HG03139 (cell line): ENCODE measurements around the gene KRTAP27-1.

Experiments
- ATAC-seq: cut with Tn5 transposase; IDR thresholded peaks from one replicate; pipeline ENCODE4 v1.9.1; 2021; ENCODE audit not compliant: unreplicated experiment

Gene KRTAP27-1

GRCh38 chr21:30337276-30337744 is at the start of gene KRTAP27-1:
Gene KRTAP27-1, minus strand, starts transcription at chr21:30337694. Its CDS starts 26 bp downstream, at chr21:30337668.
- no peak for ATAC-seq

GRCh38 chr21:30382201-30382600 is 44.7 kb upstream of the KRTAP27-1 start:
- ATAC-seq: no peak

- no peak for ATAC-seq
Observed at GRCh38 chr21:30372139-30372770, 34.8 kb upstream of the KRTAP27-1 start, which contains the start of gene KRTAP13-2. Gene KRTAP13-2, minus strand, starts transcription at chr21:30372271. Its CDS starts 58 bp downstream, at chr21:30372213.

GRCh38 chr21:30355906-30356305 is 18.4 kb upstream of the KRTAP27-1 start:
- no peak for ATAC-seq

GRCh38 chr21:30354308-30355005 is 17.0 kb upstream of the KRTAP27-1 start:
- ATAC-seq: no peak

- ATAC-seq: no peak
Observed at GRCh38 chr21:30351534-30351933, 14.0 kb upstream of the KRTAP27-1 start.

- ATAC-seq: no peak
Observed at GRCh38 chr21:30349572-30349971, 12.1 kb upstream of the KRTAP27-1 start.

- ATAC-seq: no peak
Observed at GRCh38 chr21:30348506-30348905, 11.0 kb upstream of the KRTAP27-1 start, which contains the start of gene KRTAP23-1. Gene KRTAP23-1, minus strand, starts transcription at chr21:30348606. Its CDS starts 0 bp downstream, at chr21:30348606.

GRCh38 chr21:30345014-30345413 is 7.5 kb upstream of the KRTAP27-1 start:
- ATAC-seq: no peak

- no peak for ATAC-seq
Observed at GRCh38 chr21:30340714-30341573, 3.5 kb upstream of the KRTAP27-1 start.

- no peak for ATAC-seq
Observed at GRCh38 chr21:30338717-30339116, 1.2 kb upstream of the KRTAP27-1 start.

- ATAC-seq: no peak
Observed at GRCh38 chr21:30337772-30338171, 278 bp upstream of the KRTAP27-1 start.

GRCh38 chr21:30336596-30336995 is 898 bp downstream of the KRTAP27-1 start:
- no peak for ATAC-seq

- no peak for ATAC-seq
Observed at GRCh38 chr21:30333736-30334135, 3.8 kb downstream of the KRTAP27-1 start.

- no peak for ATAC-seq
Observed at GRCh38 chr21:30332681-30333080, 4.8 kb downstream of the KRTAP27-1 start.

- ATAC-seq: no peak
Observed at GRCh38 chr21:30329203-30329875, 8.2 kb downstream of the KRTAP27-1 start.

- ATAC-seq: no peak
Observed at GRCh38 chr21:30326390-30326789, 11.1 kb downstream of the KRTAP27-1 start.

- ATAC-seq: no peak
Observed at GRCh38 chr21:30320215-30320614, 17.3 kb downstream of the KRTAP27-1 start, which contains the start of gene KRTAP26-1. Gene KRTAP26-1, minus strand, starts transcription at chr21:30320315. Its CDS starts 280 bp downstream, at chr21:30320035.

- no peak for ATAC-seq
Observed at GRCh38 chr21:30315701-30316100, 21.8 kb downstream of the KRTAP27-1 start.

GRCh38 chr21:30306884-30307283 is 30.6 kb downstream of the KRTAP27-1 start:
- no peak for ATAC-seq

GRCh38 chr21:30305136-30305535 is 32.4 kb downstream of the KRTAP27-1 start:
- ATAC-seq: no peak
